HG03432 (cell line): Measurements from ENCODE around the gene ZFP91.

Experiments used
- ATAC-seq: cut with Tn5 transposase; IDR thresholded peaks from one replicate; pipeline ENCODE4 v1.9.1; 2021; ENCODE audit warnings: mild to moderate bottlenecking, moderate library complexity; ENCODE audit not compliant: unreplicated experiment

Gene ZFP91

DNA sequence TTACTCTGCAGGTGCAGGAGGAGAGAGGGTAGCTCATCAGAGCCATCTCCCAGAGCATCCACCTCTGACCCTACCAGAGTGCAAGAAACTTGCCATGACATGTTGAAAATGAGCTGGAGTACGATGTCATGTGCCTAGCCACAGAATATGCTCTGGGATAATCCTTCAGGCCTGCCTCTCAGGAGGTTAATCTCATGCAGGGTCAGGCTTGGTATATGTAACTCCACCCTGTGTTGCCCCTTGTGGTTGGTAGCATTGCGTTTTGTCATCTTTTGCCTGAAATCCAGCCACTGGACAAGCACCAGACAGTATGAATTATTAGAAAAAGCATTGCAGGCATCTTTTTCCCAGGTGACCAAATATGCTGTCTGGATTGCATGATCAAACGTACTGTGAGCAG is 79.8 kb downstream of the ZFP91 start:
- ATAC-seq, result no peak

DNA sequence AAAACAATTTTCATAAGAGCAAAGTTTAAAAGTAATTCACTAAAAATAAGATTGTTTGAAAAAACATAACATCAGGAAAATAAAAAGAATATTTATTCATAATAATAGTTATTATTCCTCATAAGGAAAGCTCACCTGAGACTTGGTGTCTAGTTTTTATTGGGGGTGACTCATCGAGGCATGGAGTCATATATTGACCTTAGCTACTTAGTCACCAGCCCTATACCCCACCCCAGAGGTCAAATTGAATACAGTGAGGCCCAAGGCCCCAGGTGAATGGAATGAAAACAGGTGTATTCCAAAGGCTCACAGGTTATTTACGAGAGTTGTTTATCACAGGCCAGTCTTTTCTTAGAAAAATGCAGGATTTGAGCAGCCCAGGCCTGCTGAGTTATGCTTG is 80.5 kb downstream of the ZFP91 start:
- ATAC-seq, result no peak

DNA sequence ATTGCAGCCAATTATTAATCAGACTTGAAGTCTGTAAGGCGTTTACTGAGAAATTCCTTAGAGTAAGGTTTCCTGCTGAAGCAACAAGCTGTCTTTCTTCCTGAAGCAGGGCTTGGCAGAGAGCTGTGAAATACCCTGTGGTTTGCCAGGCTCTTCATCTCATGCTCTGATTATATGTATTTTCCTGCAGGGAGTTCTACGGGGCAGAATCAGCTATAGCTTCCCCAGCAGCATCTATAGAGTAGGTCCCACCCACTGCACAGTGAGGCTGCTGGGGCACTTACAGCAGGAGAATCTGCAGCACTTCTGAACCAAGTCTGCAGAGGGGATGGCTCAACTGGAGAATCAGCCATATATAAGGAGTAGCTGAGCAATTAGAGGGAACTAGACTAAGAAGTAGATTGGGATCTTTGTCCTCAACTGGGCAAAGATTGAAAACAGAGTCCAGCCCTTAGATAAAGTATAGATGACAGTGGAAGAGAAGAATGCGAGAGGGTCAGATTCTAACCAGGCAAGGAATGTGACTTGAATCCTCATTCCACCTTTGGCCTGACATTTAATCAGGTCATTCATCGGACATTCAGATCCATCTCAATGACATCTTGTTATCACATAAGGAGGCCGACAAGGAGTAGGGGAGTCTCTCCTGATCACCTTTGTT is 81.2 kb downstream of the ZFP91 start:
- no peak for ATAC-seq
